Measurements from ENCODE around the gene MAPK12.

Gene MAPK12

DNA sequence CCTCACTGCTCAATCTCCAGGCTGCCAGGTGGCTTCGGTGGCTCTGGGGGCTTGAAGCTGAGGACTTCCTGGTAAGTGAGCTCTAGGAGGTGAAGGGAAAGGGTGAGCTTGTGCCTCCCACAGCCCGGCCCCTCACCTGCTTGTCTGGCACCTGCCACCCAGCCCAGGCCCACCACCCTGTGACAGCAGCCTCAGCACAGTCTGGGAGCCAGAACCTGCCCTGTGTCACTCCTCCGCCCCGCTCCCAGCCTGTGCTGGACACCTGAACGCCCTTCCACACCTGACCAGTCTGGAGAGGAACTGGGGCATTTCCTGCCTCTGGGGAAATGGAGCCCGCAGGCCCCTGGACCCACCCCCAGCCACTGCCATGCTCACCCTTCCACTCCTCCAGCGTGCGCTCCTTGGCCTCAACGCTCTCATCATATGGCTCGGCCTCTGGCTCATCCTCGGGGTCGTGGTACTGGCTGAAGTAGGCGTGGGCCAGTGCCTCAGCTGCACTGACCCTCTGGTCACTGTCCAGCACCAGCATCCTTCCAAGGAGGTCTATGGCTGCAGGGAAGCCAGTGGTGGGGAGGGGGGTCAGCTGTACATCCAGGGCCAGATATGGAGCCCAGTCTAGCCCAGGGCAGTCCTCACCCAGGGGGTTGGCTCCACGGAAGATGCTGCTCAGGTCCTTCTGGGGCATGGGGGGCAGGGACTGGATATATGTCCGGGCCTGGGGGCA lies 3.6 kb upstream of the MAPK12 start:
- no peak for DNase-seq

GRCh38 chr22:50264104-50264745 lies 2.7 kb upstream of the MAPK12 start:
- DNase-seq, result no peak

GRCh38 chr22:50262973-50263617 lies 1.6 kb upstream of the MAPK12 start:
- no peak for DNase-seq

GRCh38 chr22:50262460-50262911 lies 1.0 kb upstream of the MAPK12 start:
- DNase-seq, result no peak

GRCh38 chr22:50260801-50261614 lies 475 bp downstream of the MAPK12 start:
- DNase-seq, result no peak

DNA sequence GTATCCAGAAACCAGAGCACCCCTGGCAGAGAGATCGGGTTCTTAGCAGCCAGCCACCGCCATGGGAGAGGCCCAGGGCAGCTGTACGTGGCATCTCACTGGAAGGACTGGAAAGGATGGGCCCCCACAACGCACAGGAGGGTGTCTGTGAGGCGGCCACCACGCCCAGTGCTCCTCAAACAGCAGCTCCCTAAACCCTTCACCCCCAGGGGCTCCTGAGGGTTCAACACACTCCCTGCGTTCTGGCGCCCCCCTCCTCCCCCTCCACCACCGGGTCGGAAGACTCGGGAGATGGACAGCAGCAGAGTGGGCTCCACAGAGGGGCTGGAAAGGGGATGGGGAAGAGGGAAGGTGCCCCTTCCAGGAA lies 1.1 kb downstream of the MAPK12 start:
- DNase-seq, result no peak

GRCh38 chr22:50259302-50259701 lies 2.2 kb downstream of the MAPK12 start:
- DNase-seq, result no peak

- no peak for DNase-seq
Measured at GRCh38 chr22:50258361-50259292, 2.9 kb downstream of the MAPK12 start.

DNA sequence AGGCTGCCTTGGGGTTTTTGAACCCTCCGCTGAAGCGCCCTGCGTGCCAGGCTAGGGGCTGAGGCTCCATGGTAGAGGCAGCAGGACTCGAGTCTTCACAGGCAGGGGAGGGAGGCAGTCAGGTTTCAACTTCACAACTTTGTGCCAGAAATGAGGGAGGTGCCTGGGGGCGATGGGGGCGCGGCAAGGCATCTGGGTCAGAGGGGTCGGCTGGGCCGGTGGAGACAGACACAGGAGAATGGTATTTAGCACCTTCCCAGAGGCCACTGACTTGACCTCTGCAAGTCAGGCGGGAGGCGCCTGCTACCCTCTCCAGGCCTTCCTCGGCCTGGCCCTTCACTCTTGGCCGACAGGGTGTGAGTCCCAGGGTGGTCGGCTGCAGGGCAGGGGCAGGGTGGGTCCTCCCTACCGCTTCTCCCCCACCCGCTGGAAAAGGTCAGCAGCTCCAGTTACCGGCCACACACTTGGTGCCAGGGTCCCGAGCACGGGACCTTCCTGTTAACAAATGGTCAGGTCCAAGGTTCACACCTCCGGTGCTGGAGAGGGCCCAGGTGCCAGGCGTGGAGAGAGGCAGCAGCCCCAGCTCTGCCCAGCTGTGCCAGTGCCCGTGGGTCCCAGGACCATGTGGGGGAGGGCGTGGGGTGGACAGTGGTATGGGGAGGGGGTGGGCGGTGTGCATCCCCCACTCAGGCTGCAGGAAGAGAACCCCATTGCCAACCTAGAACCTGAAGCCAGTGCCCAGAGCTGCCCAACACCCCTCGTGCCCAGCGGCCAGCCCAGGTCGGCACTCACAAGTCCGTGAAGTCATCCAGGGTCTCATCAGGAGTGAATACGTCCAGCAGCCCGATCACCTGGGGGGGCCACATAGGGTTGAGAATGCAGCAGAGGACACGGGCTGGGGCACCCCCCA lies 3.8 kb downstream of the MAPK12 start:
- no peak for DNase-seq

DNA sequence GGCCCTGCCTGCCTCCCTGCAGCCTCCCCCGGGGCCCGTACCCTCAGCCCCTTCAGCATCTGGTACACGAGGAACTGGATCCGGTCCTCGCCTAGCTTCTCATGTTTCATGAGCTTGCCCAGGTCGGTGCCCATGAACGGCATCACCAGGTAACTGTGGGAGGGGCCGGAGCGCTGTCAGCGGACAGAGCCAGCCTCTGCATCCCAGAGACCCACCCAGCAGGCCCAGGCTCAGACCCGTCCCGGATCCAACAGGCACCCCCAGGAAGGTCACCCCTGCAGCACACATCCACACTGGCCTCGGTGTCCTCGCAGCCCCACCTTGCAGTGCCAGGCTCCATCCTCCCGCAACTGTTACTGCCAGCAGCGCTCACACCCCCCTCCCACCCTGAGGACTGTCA lies 4.4 kb downstream of the MAPK12 start:
- DNase-seq, result no peak

DNA sequence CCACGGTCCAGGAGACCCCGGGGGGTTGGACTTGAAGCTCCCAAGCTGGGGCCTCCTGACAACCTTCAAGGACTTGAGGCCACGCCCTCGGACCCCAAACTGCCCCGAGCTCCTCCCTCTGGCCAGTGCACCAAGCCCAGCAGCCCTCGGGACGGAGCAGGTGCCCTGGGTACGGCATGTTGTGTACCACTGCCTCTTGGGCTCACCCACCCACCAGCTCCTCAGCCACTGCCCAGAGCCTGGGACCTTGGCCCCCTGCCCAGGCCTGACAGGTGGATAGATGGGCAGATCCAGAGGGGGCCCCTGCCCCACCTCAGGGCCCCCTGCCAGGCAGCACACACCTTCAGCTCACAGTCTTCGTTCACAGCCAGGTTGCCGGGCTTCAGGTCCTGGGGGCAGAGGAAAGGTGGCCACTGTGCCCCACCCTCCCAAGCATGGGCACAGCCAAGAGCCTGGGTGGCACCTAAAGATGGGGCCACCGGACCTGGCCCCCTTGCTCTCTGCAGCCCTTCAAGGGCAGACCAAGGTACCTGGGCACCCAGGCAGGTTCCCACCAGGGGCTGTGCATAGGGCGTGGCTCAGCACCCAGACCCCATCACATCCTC lies 5.1 kb downstream of the MAPK12 start:
- DNase-seq, result no peak

- no peak for DNase-seq
Measured at GRCh38 chr22:50255607-50256006, 5.9 kb downstream of the MAPK12 start.

DNA sequence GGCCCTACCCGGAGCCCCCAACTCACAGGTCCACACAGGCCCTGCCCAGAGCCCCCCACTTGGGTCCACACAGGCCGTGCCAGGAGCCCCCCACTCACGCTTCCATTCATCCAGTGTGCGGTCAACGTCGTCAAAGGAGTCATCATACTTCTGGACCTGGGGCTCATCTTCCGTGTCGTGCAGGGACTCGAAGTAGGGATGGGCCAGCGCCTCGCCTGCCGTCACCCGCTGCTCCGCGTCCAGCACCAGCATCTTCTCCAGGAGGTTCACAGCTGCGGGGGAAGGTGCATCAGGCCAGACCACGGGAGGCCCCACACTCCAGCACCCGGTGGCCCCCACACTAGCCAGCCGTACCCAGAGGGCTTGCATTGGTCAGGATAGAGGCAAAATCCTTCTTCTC lies 6.4 kb downstream of the MAPK12 start:
- DNase-seq, result no peak

GRCh38 chr22:50253941-50254340 lies 7.5 kb downstream of the MAPK12 start:
- no peak for DNase-seq

DNA sequence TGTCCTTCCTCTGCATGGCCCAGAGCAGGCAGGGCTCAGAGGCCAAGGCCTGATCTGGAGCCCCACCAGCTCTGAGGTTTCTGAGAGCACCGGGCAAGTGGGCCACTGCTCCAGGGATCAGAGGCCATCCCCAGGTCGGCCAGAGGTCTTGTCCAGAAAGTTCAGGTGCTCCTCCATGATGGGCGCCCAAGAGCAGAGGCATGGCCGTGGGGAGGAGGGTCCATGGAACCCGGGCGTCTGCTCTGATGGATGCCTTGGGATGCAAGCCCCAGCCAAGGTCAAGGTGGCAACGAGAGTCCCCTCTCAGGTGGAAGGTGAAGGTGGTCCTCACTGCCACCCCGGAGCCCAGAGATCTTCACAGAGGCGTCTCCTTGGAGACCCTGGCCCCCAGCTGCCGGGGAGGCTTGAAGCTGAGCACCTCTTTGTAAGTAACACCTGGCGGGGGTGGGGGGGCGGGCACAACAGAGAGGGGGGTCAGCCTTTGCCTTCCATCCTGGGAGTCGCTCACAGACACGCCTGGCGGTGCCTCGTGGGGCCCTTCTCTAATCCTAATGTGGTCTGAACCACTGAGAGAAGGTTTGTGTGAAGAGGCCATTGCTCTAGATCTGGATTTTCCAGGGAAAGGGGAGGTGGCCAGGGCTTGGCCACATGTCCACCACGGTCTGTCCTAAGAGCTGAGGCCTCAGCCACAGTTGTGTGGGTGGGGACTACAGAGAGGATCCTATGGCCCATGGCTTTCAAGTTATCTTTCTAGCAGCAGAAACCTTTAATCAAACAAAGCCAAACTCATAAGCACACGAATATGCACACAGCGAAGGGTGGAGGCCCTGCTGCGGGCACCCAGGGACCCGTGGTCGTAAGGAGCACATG lies 8.2 kb downstream of the MAPK12 start:
- no peak for DNase-seq

DNA sequence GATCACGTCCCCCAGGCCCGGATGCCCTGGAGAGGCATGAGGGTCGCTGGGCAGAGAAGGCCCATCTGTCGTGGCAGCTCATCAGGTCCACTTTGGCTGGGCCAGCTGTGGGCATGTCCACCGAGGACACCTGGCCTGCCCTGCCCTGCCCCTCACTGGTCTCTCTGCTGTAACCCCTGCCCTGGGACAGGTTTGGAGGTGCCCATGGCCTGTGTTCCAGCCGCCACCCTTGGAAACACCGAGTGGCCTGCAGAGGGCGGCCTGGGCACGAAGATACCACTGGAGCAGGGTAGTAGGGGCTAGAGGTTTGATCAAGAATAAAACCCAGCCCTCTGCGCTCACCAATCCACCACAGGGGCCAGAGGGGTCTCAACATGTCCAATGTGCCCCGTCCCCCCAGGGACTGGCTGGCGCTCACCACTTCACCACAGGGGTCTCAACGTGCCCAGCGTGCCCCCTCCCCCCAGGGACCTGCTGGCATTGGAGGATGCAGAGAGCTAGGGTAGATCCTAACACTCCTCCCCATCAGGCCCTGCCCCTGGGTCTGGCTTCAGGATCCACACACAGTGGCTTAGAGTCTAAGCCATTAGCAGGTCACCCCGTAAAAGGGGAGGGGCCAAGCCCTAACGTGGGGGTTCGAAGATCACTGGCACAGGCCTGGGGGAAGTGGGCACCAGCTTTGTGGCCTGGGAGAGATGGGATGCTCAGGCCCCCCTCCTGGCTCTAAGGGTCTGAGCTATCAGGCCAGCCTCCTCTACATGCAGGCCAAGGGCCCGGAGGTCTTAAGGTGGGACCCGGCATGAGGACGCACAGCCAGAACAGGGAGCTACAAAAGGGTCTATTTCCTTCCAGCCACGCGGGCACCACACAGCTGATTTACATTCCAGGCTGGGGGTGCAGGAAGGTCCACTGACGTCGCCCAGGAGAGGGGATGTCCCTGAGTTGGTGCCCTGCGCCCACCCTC lies 9.1 kb downstream of the MAPK12 start:
- DNase-seq, result peak; percentile 73

- no peak for DNase-seq
Measured at GRCh38 chr22:50251477-50252081, 9.9 kb downstream of the MAPK12 start.
